Aortic smooth muscle cell (primary cell): ENCODE results near the gene GPR161. TPM values are rescaled to one million over a fixed set of nuclear protein-coding genes. Genes with fewer than 3 reads are reported as not detected.

Experiments
- total RNA-seq: library from RNA; depleted of rRNA; stranded (reverse); fragments of >200 nt; gene quantifications from 2 replicates; pipeline ENCODE4 v1.2.3, GENCODE V29; 2014

GPR161 gene, protein sequence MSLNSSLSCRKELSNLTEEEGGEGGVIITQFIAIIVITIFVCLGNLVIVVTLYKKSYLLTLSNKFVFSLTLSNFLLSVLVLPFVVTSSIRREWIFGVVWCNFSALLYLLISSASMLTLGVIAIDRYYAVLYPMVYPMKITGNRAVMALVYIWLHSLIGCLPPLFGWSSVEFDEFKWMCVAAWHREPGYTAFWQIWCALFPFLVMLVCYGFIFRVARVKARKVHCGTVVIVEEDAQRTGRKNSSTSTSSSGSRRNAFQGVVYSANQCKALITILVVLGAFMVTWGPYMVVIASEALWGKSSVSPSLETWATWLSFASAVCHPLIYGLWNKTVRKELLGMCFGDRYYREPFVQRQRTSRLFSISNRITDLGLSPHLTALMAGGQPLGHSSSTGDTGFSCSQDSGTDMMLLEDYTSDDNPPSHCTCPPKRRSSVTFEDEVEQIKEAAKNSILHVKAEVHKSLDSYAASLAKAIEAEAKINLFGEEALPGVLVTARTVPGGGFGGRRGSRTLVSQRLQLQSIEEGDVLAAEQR
- total RNA-seq, result 11.4 and 13.2 TPM in 2 replicates

DNA sequence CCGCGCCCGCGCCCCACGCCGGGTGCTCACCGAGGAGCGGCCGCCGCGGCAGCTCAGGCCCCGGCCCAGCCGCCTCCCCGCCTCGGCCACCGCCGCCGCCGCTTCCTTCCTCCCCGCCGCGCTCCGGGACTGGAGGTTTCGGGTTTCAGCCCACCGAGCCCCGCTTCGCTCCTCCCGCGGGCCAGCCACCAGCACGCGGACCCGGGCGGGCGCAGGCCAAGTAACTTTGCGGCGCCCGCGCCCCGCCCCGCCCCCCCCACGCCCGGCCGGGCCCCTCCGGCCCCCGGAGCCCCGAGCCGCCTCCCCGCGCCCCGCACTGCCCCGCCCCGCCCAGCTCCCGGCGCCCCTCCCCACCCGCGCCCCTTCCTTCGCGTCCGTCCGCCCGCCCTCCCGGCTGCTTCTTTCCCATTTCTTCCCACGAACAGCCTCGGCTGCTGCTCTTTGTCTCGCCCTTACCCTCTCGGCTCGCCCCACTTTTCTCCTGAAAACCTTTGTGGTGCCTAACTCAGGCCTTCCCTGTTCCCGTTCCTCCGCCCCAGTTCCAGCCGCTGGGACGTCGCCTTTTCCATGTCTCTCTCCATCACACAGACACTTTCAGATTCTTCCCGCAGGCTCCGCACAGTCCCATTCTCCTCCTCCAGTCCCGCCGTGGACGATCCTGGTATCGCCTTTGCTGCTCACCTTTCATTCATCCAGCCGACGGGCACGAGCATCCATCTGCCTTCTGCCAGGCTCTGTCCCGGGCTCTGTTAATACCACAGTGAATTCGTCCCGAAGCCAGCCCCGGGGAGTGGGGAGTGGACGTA is at the start of gene GPR161:
Gene GPR161, minus strand, starts transcription at position 222 of the 806 bp plus-strand sequence. CDS start 32,080 bp downstream, outside the sequence.

DNA sequence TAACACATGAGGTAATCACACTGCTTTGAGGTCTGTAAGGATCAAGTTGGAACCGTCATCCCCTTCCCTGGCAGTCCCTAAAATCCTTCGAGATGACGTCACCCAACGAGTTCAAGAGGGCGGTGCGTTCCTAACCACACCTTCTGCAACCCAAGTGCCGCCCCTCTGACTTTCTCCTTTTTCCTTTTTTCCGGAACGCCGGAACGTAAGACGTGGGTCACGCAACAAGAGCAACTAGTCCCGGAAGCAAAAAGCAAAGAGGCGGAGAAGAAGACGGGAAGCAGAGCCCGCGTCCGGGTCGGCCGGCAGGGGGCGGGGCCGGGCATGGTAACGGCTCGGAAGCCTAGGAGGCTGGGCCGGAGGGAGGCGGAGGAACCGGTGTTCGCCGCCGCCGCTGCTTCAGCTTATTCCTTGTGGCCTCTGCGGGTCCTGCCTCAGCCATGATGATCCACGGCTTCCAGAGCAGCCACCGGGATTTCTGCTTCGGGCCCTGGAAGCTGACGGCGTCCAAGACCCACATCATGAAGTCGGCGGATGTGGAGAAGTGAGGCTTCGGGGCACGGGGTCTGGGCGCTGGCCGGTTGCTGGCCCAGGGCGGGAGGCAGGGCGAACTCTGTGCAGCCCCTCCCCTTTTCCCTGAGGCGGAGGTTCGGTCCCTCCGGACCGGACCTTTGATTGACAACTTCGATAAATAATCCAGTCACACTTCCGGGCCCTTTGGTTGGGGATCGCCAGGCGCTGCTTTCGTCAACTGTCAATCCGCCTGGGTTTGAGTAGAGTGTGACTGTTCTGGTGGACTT is 42.1 kb upstream of the GPR161 start, which contains the start of gene TIPRL:
Gene TIPRL, plus strand, starts transcription at position 325 of the 800 bp plus-strand sequence. Its CDS starts 116 bp downstream, at position 441.

Other genes starting within 250 kb of the GPR161 start
- under 0.01 and 0.26 TPM in 2 replicates for gene ADCY10, start 222.8 kb downstream of the GPR161 start, total RNA-seq
- gene DCAF6, start 200.2 kb downstream of the GPR161 start, total RNA-seq, result 50.6 and 61.7 TPM in 2 replicates
- gene MPC2, start 199.9 kb downstream of the GPR161 start, total RNA-seq, result 29.7 and 36.6 TPM in 2 replicates
- gene TIPRL, start 42.0 kb upstream of the GPR161 start, total RNA-seq, result 40.6 and 49.7 TPM in 2 replicates
- 51.1 and 52.1 TPM in 2 replicates for gene SFT2D2, start 89.1 kb upstream of the GPR161 start, total RNA-seq
- gene TBX19, start 143.9 kb upstream of the GPR161 start, total RNA-seq, result 0.53 and 0.75 TPM in 2 replicates